Nephron (organoid): ENCODE measurements around the gene ZFYVE28.

Experiments
- H3K27ac Mint-ChIP-seq, 3 experiments: 2 replicates each; pipeline ENCODE4 v1.8.0; 2020; ENCODE audit warnings: mixed read lengths in 3 of 3, mild to moderate bottlenecking in 2 of 3, moderate library complexity in 1 of 3
- H3K27me3 Mint-ChIP-seq: 2 replicates; pipeline ENCODE4 v1.8.0; 2021; ENCODE audit warnings: low read depth, mild to moderate bottlenecking, moderate library complexity, mixed read lengths
- H3K36me3 Mint-ChIP-seq: 2 replicates; pipeline ENCODE4 v1.8.0; 2020; ENCODE audit warnings: low read depth, mixed read lengths
- H3K4me1 Mint-ChIP-seq: 2 replicates; pipeline ENCODE4 v1.8.0; 2020; ENCODE audit warnings: mixed read lengths
- H3K4me3 Mint-ChIP-seq, 3 experiments: 2 replicates each; pipeline ENCODE4 v1.8.0; 2020; ENCODE audit warnings: mild to moderate bottlenecking in 3 of 3, mixed read lengths in 3 of 3, moderate library complexity in 2 of 3
- H3K9me3 Mint-ChIP-seq: 2 replicates; pipeline ENCODE4 v1.8.0; 2020; ENCODE audit warnings: mixed read lengths
- TF ChIP-seq, protein P1 (sequence below), 3 experiments: fragments of 200-600 bp; sonication (generic); IDR thresholded peaks; one replicate each; pipeline ENCODE4 v1.5.0; 2021; ENCODE audit warnings: antibody characterized with exemption in 3 of 3; ENCODE audit not compliant: unreplicated experiment in 3 of 3

Gene ZFYVE28

DNA sequence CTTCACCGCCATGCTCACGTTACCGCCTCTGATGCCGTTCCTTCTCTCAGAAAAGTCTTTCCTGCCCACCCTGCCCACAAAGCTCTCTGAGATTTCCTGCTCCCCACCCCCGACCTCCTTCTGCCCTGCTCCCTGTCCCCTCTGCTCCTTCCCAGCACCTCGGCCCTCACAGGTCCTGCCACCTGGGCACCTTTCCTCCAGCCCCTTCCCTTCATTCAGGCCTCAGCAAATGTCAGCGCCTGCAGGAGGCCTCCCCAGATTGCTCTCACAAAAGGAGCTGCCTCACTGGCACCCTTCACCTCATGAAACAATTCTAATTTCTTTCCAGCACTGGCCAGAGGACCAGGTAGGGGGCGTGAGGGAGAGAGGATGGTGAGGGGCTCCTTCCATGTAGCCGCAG lies 122.9 kb downstream of the ZFYVE28 start:
- H3K27ac Mint-ChIP-seq = no peak overlapping the region
- peaks cover 6% of the 10 kb centered on the region for H3K27me3 Mint-ChIP-seq
- peaks cover 32% of the 10 kb centered on the region for H3K4me1 Mint-ChIP-seq
- H3K9me3 Mint-ChIP-seq = no peaks in the 10 kb centered on the region
- no peaks in the 10 kb centered on the region for H3K36me3 Mint-ChIP-seq
- TF ChIP-seq, protein P1, sequence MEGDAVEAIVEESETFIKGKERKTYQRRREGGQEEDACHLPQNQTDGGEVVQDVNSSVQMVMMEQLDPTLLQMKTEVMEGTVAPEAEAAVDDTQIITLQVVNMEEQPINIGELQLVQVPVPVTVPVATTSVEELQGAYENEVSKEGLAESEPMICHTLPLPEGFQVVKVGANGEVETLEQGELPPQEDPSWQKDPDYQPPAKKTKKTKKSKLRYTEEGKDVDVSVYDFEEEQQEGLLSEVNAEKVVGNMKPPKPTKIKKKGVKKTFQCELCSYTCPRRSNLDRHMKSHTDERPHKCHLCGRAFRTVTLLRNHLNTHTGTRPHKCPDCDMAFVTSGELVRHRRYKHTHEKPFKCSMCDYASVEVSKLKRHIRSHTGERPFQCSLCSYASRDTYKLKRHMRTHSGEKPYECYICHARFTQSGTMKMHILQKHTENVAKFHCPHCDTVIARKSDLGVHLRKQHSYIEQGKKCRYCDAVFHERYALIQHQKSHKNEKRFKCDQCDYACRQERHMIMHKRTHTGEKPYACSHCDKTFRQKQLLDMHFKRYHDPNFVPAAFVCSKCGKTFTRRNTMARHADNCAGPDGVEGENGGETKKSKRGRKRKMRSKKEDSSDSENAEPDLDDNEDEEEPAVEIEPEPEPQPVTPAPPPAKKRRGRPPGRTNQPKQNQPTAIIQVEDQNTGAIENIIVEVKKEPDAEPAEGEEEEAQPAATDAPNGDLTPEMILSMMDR (IDR thresholded peaks at IDR 0.05; ENCODE audit: unreplicated experiment in 3 of 3) = no peak
- H3K4me3 Mint-ChIP-seq = no peak overlapping the region

DNA sequence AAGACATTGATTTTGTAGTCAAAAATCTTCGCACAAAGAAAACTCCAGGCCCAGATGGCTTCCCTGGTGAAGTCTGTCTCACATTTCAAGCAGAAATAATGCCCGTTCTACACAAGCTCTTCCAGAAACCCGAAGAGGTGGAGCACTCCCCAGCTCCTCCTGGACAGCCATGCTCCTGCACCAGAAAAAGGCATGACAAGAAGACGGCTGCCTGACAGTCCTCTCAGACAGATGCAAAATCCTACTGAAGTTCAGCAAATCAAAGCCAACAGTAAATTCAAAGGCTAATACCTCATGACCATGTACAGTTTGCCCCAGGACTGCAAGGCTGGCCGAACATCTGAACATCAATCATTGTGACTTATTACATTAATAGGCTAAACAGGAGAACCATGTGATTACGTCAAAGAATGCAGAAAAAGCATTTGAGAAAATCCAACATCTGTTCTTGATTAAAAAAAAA lies 125.8 kb downstream of the ZFYVE28 start:
- Mint-ChIP-seq H3K4me1 (peaks cover 21% of the 10 kb centered on the region), H3K36me3 (no peaks in the 10 kb centered on the region), H3K27me3 (peaks cover 4% of the 10 kb centered on the region), H3K27ac (peak overlapping the region; percentile 83 to 92 (median 91)), H3K4me3 (peak overlapping the region in 1 of 3 experiments; percentile 44), H3K9me3 (no peaks in the 10 kb centered on the region)
- TF ChIP-seq, protein P1 (IDR thresholded peaks at IDR 0.05; ENCODE audit: unreplicated experiment in 3 of 3) = no peak

DNA sequence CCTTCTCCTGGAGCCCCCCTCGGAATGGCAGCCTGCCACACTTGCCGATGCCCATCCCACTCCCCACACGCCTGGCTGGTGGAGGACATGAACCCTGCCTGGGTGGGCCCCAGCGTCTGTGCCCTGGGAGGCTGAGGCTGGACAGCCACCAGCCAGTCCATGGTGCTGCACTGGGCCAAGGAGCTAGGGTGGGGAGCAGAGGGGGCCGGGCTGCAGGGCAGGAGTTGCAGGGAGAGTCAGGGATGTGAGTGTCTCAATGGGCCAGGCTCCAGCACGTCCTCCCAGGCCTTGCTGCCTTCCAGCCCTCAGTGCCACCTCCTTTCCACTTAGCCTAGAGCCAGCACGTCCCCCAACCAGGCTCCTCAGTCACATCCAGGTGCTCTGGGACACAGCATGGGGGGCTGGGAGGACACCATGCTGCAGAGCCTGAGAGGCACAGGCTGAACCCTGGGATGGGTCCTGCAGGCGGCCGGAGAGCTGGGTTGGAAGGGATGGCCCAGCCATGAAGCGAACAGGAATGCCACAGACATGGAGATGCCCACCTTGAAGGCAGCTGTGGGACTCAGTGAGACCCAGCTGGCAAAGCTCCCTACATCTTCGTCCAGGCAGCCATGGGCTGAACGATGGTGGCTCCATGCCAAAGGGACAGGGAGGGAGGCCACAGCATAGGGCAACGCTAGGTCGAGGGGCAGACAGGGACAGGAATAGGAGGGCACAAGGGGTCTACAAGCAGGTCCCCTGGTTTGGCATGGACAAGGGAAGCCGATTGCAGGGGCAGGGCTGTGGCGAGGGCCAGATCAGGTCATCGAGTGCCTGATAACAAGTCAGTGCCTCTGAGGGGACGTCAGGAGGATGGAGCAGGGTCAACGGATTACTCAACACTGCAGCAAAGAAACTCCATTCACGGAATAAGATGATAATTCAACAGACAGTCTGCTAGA lies 126.5 kb downstream of the ZFYVE28 start:
- Mint-ChIP-seq H3K27ac (peak overlapping the region; percentile 83 to 92 (median 91)), H3K4me1 (peaks cover 24% of the 10 kb centered on the region), H3K4me3 (peak overlapping the region in 1 of 3 experiments; percentile 44), H3K36me3 (no peaks in the 10 kb centered on the region), H3K27me3 (peaks cover 5% of the 10 kb centered on the region), H3K9me3 (no peaks in the 10 kb centered on the region)
- TF ChIP-seq, protein P1 (IDR thresholded peaks at IDR 0.05; ENCODE audit: unreplicated experiment in 3 of 3) = no peak

DNA sequence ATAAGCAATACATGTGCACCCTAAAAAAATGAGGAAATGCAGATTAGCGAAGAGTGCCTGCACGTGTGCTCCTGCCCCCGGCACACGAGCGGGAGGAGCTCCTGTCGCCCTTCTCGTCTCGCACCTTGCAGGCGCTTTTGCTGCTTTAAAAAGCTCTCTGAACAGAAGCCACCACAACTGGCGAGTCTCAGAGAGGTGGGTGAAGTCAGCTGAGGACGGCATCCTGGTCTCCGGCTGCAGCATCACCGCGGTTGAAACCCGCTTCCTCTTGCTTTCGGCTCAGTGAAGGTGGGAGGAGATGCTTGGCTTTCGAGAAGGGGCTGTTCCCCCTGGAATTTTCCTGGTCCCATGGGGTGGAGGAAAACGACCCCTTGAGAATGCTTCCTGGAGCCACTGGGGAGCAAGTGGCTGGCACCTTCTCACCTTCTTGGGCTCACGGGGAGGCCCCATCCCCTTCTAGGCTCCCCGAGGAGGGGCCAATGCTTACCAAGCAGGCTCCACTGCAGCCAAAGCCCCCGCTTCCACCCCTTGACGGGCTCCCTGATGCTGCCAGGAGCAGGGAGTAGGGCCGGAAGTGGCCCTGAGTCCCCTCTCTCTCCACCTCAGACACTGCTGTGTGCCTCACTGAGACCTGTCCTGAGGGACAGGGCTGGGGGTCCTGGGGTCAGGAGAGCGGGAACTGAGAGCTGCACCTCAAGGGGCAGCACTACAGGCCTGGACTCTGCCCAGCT lies 127.3 kb downstream of the ZFYVE28 start:
- peak overlapping the region in 2 of 3 experiments; percentile 51 to 52 for H3K27ac Mint-ChIP-seq
- no peaks in the 10 kb centered on the region for H3K9me3 Mint-ChIP-seq
- peaks cover 32% of the 10 kb centered on the region for H3K4me1 Mint-ChIP-seq
- peaks cover 9% of the 10 kb centered on the region for H3K27me3 Mint-ChIP-seq
- no peaks in the 10 kb centered on the region for H3K36me3 Mint-ChIP-seq
- H3K4me3 Mint-ChIP-seq = no peak overlapping the region
- TF ChIP-seq, protein P1 (IDR thresholded peaks at IDR 0.05; ENCODE audit: unreplicated experiment in 3 of 3) = no peak

DNA sequence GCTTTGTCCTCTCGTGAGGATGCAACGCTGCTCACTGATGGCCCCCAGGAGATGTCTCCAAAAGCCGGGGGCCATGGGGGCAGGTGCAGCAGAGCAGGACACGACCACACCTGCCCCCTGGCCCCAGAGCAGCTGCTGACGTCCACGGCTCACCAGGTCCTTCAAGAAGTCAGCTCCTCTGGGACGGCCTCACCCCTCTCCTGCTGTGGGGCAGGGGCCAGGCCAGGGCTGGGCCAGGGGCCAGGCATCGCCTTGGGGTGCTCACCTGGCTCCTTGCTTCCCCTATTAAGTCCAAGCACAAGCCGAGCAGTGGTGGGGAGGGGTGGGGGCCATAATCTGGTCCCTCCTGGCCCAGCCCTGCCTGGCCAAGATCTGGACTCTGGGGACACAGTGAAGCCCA lies 128.0 kb downstream of the ZFYVE28 start:
- H3K4me3 Mint-ChIP-seq = no peak overlapping the region
- no peaks in the 10 kb centered on the region for H3K9me3 Mint-ChIP-seq
- TF ChIP-seq, protein P1 (IDR thresholded peaks at IDR 0.05; ENCODE audit: unreplicated experiment in 3 of 3) = no peak
- no peaks in the 10 kb centered on the region for H3K36me3 Mint-ChIP-seq
- H3K4me1 Mint-ChIP-seq = peaks cover 32% of the 10 kb centered on the region
- peaks cover 9% of the 10 kb centered on the region for H3K27me3 Mint-ChIP-seq
- H3K27ac Mint-ChIP-seq = peak overlapping the region in 1 of 3 experiments; percentile 52
